Renal pelvis (tissue), 4 donors: ENCODE results near the gene ARAF. TPM values are rescaled to one million over a fixed set of nuclear protein-coding genes. Genes with fewer than 3 reads are reported as not detected.

Experiments used
- DNase-seq: peaks from one replicate; pipeline ENCODE4 v3.0.0-alpha.2; 2013
- polyA plus RNA-seq, 3 donors: library from polyadenylated mRNA; unstranded; fragments of 120-200 nt; gene quantifications; one replicate each; pipeline ENCODE4 v1.2.1, GENCODE V29; 2013; ENCODE audit not compliant: insufficient read length in 3 of 3

Gene ARAF
- polyA plus RNA-seq, 3 donors = 67.2 to 77.1 (median 68.7) TPM

- DNase-seq = no peak
These were observed 649 bp upstream of the ARAF start for GRCh38 chrX:47560179-47560933.

GRCh38 chrX:47561659-47562151 lies 700 bp downstream of the ARAF start:
- DNase-seq = no peak

- no peak for DNase-seq
These were observed 1.7 kb downstream of the ARAF start for GRCh38 chrX:47562615-47563243.

- no peak for DNase-seq
These were observed 2.9 kb downstream of the ARAF start for GRCh38 chrX:47563801-47564315.

GRCh38 chrX:47564438-47565085 lies 3.6 kb downstream of the ARAF start:
- no peak for DNase-seq

- no peak for DNase-seq
These were observed 5.8 kb downstream of the ARAF start for GRCh38 chrX:47566841-47567240.

GRCh38 chrX:47568656-47569295 lies 7.8 kb downstream of the ARAF start:
- DNase-seq = no peak

- DNase-seq = no peak
These were observed 9.8 kb downstream of the ARAF start for GRCh38 chrX:47570794-47571193.

GRCh38 chrX:47571215-47571614 lies 10.2 kb downstream of the ARAF start:
- no peak for DNase-seq

- no peak for DNase-seq
These were observed 10.9 kb downstream of the ARAF start for GRCh38 chrX:47571896-47572295.

GRCh38 chrX:47572773-47573340 lies 11.9 kb downstream of the ARAF start:
- DNase-seq = no peak

- DNase-seq = peak; percentile 77
These were observed 12.5 kb downstream of the ARAF start for GRCh38 chrX:47573341-47574075.

GRCh38 chrX:47574076-47574546 lies 13.1 kb downstream of the ARAF start:
- no peak for DNase-seq

- DNase-seq = no peak
These were observed 13.7 kb downstream of the ARAF start for GRCh38 chrX:47574547-47575301.

- DNase-seq = no peak
These were observed 15.3 kb downstream of the ARAF start for GRCh38 chrX:47576021-47576898.

- no peak for DNase-seq
These were observed 16.4 kb downstream of the ARAF start for GRCh38 chrX:47577424-47577823.

- DNase-seq = no peak
These were observed 16.9 kb downstream of the ARAF start for GRCh38 chrX:47577901-47578300.

- no peak for DNase-seq
These were observed 17.7 kb downstream of the ARAF start for GRCh38 chrX:47578692-47579091.

- no peak for DNase-seq
These were observed 18.5 kb downstream of the ARAF start for GRCh38 chrX:47579537-47579936.
